Large intestine (tissue), 3 donors: ENCODE measurements around the gene MEGF6. TPM values are rescaled to one million over a fixed set of nuclear protein-coding genes. Genes with fewer than 3 reads are reported as not detected.
"Not testable (repeated sequence)": the region's sequence is repeated elsewhere in the genome, so short reads cannot be mapped to it uniquely, and the experiment has no call there.

ENCODE experiments used
- DNase-seq, 2 donors: peaks; one replicate each; pipeline versions ENCODE4 v3.0.0 to v3.0.0-alpha.2; 2013
- H3K27ac ChIP-seq: one replicate; pipeline ENCODE4 v1.5.1; 2013; ENCODE audit warnings: low read length
- H3K27me3 ChIP-seq: 2 replicates; pipeline ENCODE4 v1.6.1; 2013; ENCODE audit warnings: low read length; ENCODE audit not compliant: control insufficient read depth, insufficient read depth
- H3K36me3 ChIP-seq: 2 replicates; pipeline ENCODE4 v1.6.1; 2013; ENCODE audit warnings: low read length; ENCODE audit not compliant: control insufficient read depth, insufficient read depth
- H3K4me1 ChIP-seq: one replicate; pipeline ENCODE4 v1.6.1; 2013; ENCODE audit warnings: low read length; ENCODE audit not compliant: control insufficient read depth, insufficient read depth
- H3K4me3 ChIP-seq: one replicate; pipeline ENCODE4 v1.5.1; 2013; ENCODE audit warnings: low read length
- H3K9me3 ChIP-seq: one replicate; pipeline ENCODE4 v1.6.1; 2013; ENCODE audit warnings: mild to moderate bottlenecking, low read depth, low read length, moderate library complexity; ENCODE audit not compliant: control insufficient read depth
- WGBS: methylation state at CpG from one replicate; pipeline ENCODE4 v1.1.5; 2013; ENCODE audit warnings: low lambda C conversion rate; ENCODE audit not compliant: insufficient coverage; 5-methylcytosine and 5-hydroxymethylcytosine counted together
- polyA plus RNA-seq: library from polyadenylated mRNA; unstranded; fragments of 120-200 nt; gene quantifications from one replicate; pipeline ENCODE4 v1.2.1, GENCODE V29; 2013

Gene MEGF6
- polyA plus RNA-seq, 1 donor: 13.8 TPM

DNA sequence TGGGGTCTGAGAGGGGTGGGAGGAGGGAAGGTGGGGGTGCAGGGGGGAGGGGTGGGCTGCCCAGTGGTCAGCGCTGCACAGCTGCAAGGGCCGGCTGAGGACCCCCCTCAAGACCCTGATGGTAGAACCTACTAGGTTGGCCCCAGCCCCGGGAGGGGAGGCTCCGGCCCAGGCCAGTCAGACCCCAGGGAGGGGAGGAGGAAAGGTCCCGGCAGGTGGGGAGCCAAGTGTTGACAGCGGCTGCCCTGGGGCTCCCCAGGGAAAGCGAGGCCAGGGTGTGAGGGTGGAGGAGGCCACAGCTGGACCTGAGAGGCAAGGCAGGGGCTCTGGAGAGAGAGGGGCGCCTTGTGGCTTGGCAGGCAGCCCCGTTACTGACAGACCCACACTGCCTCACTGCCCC is 31.1 kb downstream of the MEGF6 start:
- Histone ChIP-seq H3K36me3 (no peaks in the 10 kb centered on the region), H3K4me1 (no peaks in the 10 kb centered on the region), H3K9me3 (peaks cover 7% of the 10 kb centered on the region), H3K27ac (no peak overlapping the region), H3K4me3 (no peak overlapping the region), H3K27me3 (no peaks in the 10 kb centered on the region)
- DNase-seq: no peak
- no CpG with 5 or more reads among the region's 9 CpGs for WGBS

GRCh38 chr1:3579626-3580025 is 31.7 kb downstream of the MEGF6 start:
- no CpG with 5 or more reads among the region's 16 CpGs for WGBS

DNA sequence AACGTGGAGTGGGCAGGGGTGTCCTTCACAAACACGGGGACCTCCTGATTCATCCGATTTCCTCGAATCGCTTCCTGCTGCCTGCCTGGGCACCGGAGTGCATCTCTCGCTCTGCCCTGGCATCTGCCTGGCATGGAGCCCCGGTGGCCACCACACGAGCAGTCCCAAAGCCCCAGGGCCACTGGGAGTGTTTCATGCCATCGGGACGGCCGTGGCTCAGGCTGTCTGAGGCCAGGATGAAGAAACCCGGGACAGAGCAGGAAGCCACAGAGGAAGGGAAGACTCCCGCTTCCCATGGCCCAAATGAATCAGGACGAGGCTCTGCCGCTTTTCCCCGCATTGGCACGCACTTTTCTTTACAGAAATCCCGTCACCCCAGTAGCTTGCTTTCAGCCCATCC is 32.4 kb downstream of the MEGF6 start:
- H3K4me1 ChIP-seq: no peaks in the 10 kb centered on the region
- H3K9me3 ChIP-seq: peaks cover 7% of the 10 kb centered on the region
- DNase-seq: no peak
- no peaks in the 10 kb centered on the region for H3K36me3 ChIP-seq
- H3K27me3 ChIP-seq: no peaks in the 10 kb centered on the region
- no CpG with 5 or more reads among the region's 19 CpGs for WGBS
- no peak overlapping the region for H3K4me3 ChIP-seq
- H3K27ac ChIP-seq: no peak overlapping the region

More at GRCh38 chr1:3579626-3580025, 31.7 kb downstream of the MEGF6 start:
- H3K4me3 ChIP-seq: no peak overlapping the region
- no peaks in the 10 kb centered on the region for H3K27me3 ChIP-seq
- no peaks in the 10 kb centered on the region for H3K4me1 ChIP-seq
- peaks cover 7% of the 10 kb centered on the region for H3K9me3 ChIP-seq
- no peak overlapping the region for H3K27ac ChIP-seq
- no peaks in the 10 kb centered on the region for H3K36me3 ChIP-seq
- no peak for DNase-seq

GRCh38 chr1:3578433-3578805 is 32.9 kb downstream of the MEGF6 start:
- H3K9me3 ChIP-seq: peaks cover 7% of the 10 kb centered on the region
- no peak overlapping the region for H3K27ac ChIP-seq
- no peaks in the 10 kb centered on the region for H3K4me1 ChIP-seq
- no peak overlapping the region for H3K4me3 ChIP-seq
- no peaks in the 10 kb centered on the region for H3K27me3 ChIP-seq
- H3K36me3 ChIP-seq: no peaks in the 10 kb centered on the region
- no peak for DNase-seq
- no CpG with 5 or more reads among the region's 8 CpGs for WGBS

- DNase-seq: no peak
- Histone ChIP-seq H3K27ac (no peak overlapping the region), H3K36me3 (no peaks in the 10 kb centered on the region), H3K4me3 (no peak overlapping the region), H3K9me3 (peaks cover 4% of the 10 kb centered on the region), H3K4me1 (no peaks in the 10 kb centered on the region), H3K27me3 (no peaks in the 10 kb centered on the region)
- no CpG with 5 or more reads among the region's 27 CpGs for WGBS
Measured at GRCh38 chr1:3577711-3578432, 33.4 kb downstream of the MEGF6 start.

DNA sequence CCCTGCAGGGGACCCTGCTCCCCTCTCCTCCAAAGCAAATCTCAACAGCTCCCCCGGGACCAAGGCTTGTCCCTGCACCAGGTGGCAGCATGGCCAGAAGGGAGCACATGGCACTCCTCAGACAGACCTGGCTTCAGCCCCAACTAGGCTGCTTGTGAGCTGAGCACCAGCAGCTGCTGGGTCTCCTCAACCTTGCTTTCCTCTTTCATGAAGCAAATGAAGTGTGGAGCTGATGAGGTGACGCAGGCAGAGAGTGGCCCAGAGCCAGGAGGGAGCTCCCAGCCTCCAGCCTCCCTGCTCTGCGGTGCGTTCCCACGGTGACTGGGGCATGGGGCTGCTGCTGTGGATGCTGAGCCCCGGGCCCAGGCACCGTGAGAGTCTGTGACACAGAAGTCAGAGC is 34.0 kb downstream of the MEGF6 start:
- Histone ChIP-seq H3K4me1 (no peaks in the 10 kb centered on the region), H3K4me3 (no peak overlapping the region), H3K27ac (no peak overlapping the region), H3K27me3 (no peaks in the 10 kb centered on the region), H3K9me3 (peaks cover 4% of the 10 kb centered on the region), H3K36me3 (no peaks in the 10 kb centered on the region)
- peak in 1 of 2 donors; percentile 3 for DNase-seq
- WGBS: no CpG with 5 or more reads among the region's 7 CpGs

DNA sequence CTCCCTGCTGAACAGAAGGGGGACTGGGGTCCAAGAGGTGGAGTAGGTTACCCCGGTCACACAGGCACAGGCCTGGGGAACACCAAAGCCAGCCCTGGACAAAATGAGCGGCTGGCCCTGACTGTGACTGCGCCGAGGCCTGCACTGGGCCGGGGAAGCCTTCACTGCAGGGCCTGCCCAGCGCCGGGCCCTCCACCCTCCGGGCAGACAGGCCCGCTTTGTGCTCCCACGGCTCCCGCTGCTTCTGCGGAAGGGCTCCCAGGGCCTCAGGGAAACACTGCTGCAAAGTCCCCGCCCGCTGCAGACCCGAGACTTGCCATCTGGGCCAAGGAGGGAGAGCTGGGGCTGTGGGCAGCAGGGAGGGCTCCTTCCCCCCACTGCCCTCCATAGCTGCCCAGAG is 35.3 kb downstream of the MEGF6 start:
- no CpG with 5 or more reads among the region's 15 CpGs for WGBS
- no peak for DNase-seq
- Histone ChIP-seq H3K9me3 (peaks cover 4% of the 10 kb centered on the region), H3K36me3 (no peaks in the 10 kb centered on the region), H3K27ac (no peak overlapping the region), H3K4me3 (no peak overlapping the region), H3K27me3 (no peaks in the 10 kb centered on the region), H3K4me1 (no peaks in the 10 kb centered on the region)

- WGBS: no CpG with 5 or more reads among the region's 6 CpGs
- not testable (repeated sequence) for DNase-seq
Measured at GRCh38 chr1:3575515-3575914, 35.8 kb downstream of the MEGF6 start.

GRCh38 chr1:3573500-3573899 is 37.8 kb downstream of the MEGF6 start:
- WGBS: no CpG with 5 or more reads among the region's 9 CpGs
- Histone ChIP-seq H3K27me3 (no peaks in the 10 kb centered on the region), H3K36me3 (no peaks in the 10 kb centered on the region), H3K27ac (no peak overlapping the region), H3K4me3 (no peak overlapping the region), H3K4me1 (no peaks in the 10 kb centered on the region), H3K9me3 (peaks cover 4% of the 10 kb centered on the region)
- peak in 1 of 2 donors; percentile 18 for DNase-seq

More at GRCh38 chr1:3575515-3575914, 35.8 kb downstream of the MEGF6 start:
- H3K27me3 ChIP-seq, H3K27ac ChIP-seq, H3K36me3 ChIP-seq, H3K4me1 ChIP-seq, H3K9me3 ChIP-seq, H3K4me3 ChIP-seq: not testable (repeated sequence)

DNA sequence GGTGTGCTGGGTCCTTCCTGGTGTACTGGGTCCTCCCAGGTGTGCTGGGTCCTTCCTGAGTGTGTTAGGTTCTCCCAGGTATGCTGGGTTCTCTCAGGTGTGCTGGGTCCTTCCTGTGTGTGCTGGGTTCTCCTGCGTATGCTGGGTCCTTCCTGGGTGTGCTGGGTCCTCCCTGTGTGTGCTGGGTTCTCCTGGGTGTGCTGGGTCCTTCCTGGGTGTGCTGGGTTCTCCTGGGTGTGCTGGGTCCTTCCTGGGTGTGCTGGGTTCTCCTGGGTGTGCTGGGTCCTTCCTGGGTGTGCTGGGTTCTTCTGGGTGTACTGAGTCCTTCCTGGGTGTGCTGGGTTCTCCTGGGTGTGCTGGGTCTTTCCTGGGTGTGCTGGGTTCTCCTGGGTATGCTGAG is 38.7 kb downstream of the MEGF6 start:
- not testable (repeated sequence) for H3K4me3 ChIP-seq, H3K36me3 ChIP-seq, H3K9me3 ChIP-seq, H3K4me1 ChIP-seq, DNase-seq, H3K27me3 ChIP-seq, H3K27ac ChIP-seq
- WGBS: no CpG with 5 or more reads among the region's 1 CpG

- no CpG with 5 or more reads among the region's 6 CpGs for WGBS
- Histone ChIP-seq H3K9me3 (peaks cover 4% of the 10 kb centered on the region), H3K36me3 (no peaks in the 10 kb centered on the region), H3K4me1 (no peaks in the 10 kb centered on the region), H3K27me3 (no peaks in the 10 kb centered on the region), H3K27ac (no peak overlapping the region), H3K4me3 (no peak overlapping the region)
- no peak for DNase-seq
Measured at GRCh38 chr1:3571263-3571662, 40.0 kb downstream of the MEGF6 start.
